Gastrocnemius medialis (tissue), 4 donors: Measurements from ENCODE around the gene SCN4B. TPM values are rescaled to one million over a fixed set of nuclear protein-coding genes. Genes with fewer than 3 reads are reported as not detected.

Source experiments
- ATAC-seq, 2 donors: fragments of 150-250 bp; one replicate each; pipeline ENCODE4 v1.9.1; 2016
- DNase-seq, 2 donors: peaks; one replicate each; pipeline ENCODE4 v3.0.0-alpha.2; 2019
- H3K27ac ChIP-seq, 4 donors: fragments of 200-600 bp; sonication (generic); 1 replicate in 1 of 4; 2 replicates in 3 of 4; pipeline ENCODE4 v1.5.1; 2016 to 2018; ENCODE audit warnings: mild to moderate bottlenecking in 2 of 4, moderate library complexity in 1 of 4
- H3K27me3 ChIP-seq, 3 donors: fragments of 200-600 bp; sonication (generic) in 2 of 3; 1 replicate in 1 of 3; 2 replicates in 2 of 3; pipeline versions ENCODE4 v1.5.1 to v1.6.0; 2016 to 2019; ENCODE audit warnings: mild to moderate bottlenecking in 1 of 3, moderate library complexity in 1 of 3
- H3K36me3 ChIP-seq, 2 donors: fragments of 200-600 bp; sonication (generic) in 1 of 2; one replicate each; pipeline ENCODE4 v1.5.1; 2017 to 2018
- H3K4me1 ChIP-seq, 2 donors: fragments of 200-600 bp; sonication (generic) in 1 of 2; one replicate each; pipeline ENCODE4 v1.5.1; 2016 to 2017; ENCODE audit warnings: mild to moderate bottlenecking in 2 of 2
- H3K4me3 ChIP-seq, 4 donors: fragments of 200-600 bp; sonication (generic) in 3 of 4; 1 replicate in 1 of 4; 2 replicates in 3 of 4; pipeline ENCODE4 v1.5.1; 2016 to 2019; ENCODE audit warnings: mild to moderate bottlenecking in 2 of 4
- H3K9me3 ChIP-seq, 3 donors: fragments of 200-600 bp; sonication (generic) in 2 of 3; 1 replicate in 1 of 3; 2 replicates in 2 of 3; pipeline ENCODE4 v1.5.1; 2016 to 2019
- POLR2A ChIP-seq, 2 donors: fragments of 450-650 bp; IDR thresholded peaks; one replicate each; pipeline ENCODE4 v1.6.1; 2017; ENCODE audit warnings: antibody characterized with exemption in 2 of 2, mild to moderate bottlenecking in 2 of 2, moderate library complexity in 2 of 2
- in situ Hi-C, 4 donors: fragments of 200-750 bp; cut with MboI; loops; one replicate each; pipeline versions ENCODE4 v1.15.0 to v1.8.0; 2017; ENCODE audit warnings: low sequenced_read_pairs in 4 of 4
- intact Hi-C: fragments of 100-400 bp; cut with DNase I; formaldehyde crosslinking; loops from one replicate; pipeline ENCODE4 v1.15.1; 2023; ENCODE audit warnings: low total_unique reads
- total RNA-seq, 4 donors: library from RNA; depleted of rRNA; stranded (reverse); fragments of >200 nt; gene quantifications; one replicate each; pipeline versions ENCODE4 v1.1.0 to v1.2.3, GENCODE V29; 2016
- TF ChIP-seq, protein P1 (sequence below), 5 experiments: fragments of 450-650 bp in 3 of 5; fragments of 200-600 bp in 2 of 5; sonication (generic) in 2 of 5; IDR thresholded peaks in 4 of 5; conservative IDR thresholded peaks in 1 of 5; 1 replicate in 4 of 5; 2 replicates in 1 of 5; pipeline ENCODE4 v1.5.1; 2016 to 2019; ENCODE audit warnings: antibody characterized with exemption in 5 of 5, mild to moderate bottlenecking in 3 of 5, moderate library complexity in 3 of 5

Gene SCN4B
- total RNA-seq, 4 donors from 2014 or later = 3.5 to 16.3 (median 6.5) TPM

DNA sequence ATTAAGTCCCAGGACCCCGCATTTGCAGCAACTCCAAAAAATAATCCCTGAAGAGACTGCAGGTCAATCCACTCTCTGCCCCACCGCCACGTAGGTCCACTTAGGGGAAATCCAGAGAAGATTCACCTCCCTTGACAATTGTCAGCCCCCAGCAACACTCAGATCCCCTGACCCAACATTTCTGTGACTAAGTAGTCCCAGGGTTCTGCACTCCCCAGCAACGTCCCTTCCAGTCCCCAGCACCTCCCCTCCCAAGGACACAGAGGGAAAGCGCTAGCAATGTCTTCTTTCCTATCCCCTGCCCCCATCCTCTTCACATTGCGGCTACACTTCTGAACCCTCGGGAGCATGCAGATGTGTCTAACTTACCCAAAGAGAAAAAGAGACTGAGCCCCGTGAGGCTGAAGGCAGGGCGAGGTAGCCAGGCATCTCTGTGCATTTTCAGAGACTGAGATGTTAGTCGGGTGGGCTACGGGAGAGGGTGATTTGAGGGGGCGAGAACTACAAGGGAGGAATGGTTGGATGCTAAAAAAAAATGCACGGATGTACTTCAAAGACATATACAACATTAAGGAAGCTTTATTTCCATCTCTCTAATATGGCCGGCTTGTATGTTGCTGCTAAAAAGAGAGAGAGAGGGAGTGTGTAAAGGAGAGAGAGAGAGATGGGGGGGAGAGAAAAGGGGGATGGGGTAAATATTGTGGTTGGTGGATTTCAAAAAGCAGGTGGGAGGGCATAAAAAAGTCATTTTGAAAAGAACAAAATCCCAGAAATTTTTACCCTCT, 23.6 kb upstream of the SCN4B start, which contains the start of gene SCN2B:
Gene SCN2B, minus strand, starts transcription at position 647 of the 785 bp plus-strand sequence. Its CDS starts 208 bp downstream, at position 439.
- Histone ChIP-seq H3K4me3 (peak within 1 kb of the TSS; percentile 23 to 46 (median 31)), H3K36me3 (no peaks in the 10 kb centered on the region), H3K4me1 (peaks cover 34 to 40% of the 10 kb centered on the region in 2 donors), H3K27ac (peak within 1 kb of the TSS; percentile 55 to 80 (median 67)), H3K9me3 (no peaks in the 10 kb centered on the region), H3K27me3 (no peaks in the 10 kb centered on the region)
- TF ChIP-seq, protein P1, sequence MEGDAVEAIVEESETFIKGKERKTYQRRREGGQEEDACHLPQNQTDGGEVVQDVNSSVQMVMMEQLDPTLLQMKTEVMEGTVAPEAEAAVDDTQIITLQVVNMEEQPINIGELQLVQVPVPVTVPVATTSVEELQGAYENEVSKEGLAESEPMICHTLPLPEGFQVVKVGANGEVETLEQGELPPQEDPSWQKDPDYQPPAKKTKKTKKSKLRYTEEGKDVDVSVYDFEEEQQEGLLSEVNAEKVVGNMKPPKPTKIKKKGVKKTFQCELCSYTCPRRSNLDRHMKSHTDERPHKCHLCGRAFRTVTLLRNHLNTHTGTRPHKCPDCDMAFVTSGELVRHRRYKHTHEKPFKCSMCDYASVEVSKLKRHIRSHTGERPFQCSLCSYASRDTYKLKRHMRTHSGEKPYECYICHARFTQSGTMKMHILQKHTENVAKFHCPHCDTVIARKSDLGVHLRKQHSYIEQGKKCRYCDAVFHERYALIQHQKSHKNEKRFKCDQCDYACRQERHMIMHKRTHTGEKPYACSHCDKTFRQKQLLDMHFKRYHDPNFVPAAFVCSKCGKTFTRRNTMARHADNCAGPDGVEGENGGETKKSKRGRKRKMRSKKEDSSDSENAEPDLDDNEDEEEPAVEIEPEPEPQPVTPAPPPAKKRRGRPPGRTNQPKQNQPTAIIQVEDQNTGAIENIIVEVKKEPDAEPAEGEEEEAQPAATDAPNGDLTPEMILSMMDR (IDR thresholded peaks at IDR 0.05 in 4 of 5, conservative IDR thresholded peaks at IDR 0.05 in 1 of 5) = no peak
- TF ChIP-seq POLR2A (IDR thresholded peaks at IDR 0.05) = no peak
- no peak for ATAC-seq
- in situ Hi-C loops = loop anchor here in 1 of 4 donors (25.0 kb wide), 1 partner anchor 311 kb away; no protein-coding TSS in a partner anchor
- intact Hi-C loops = no loop called here
- no peak for DNase-seq

DNA sequence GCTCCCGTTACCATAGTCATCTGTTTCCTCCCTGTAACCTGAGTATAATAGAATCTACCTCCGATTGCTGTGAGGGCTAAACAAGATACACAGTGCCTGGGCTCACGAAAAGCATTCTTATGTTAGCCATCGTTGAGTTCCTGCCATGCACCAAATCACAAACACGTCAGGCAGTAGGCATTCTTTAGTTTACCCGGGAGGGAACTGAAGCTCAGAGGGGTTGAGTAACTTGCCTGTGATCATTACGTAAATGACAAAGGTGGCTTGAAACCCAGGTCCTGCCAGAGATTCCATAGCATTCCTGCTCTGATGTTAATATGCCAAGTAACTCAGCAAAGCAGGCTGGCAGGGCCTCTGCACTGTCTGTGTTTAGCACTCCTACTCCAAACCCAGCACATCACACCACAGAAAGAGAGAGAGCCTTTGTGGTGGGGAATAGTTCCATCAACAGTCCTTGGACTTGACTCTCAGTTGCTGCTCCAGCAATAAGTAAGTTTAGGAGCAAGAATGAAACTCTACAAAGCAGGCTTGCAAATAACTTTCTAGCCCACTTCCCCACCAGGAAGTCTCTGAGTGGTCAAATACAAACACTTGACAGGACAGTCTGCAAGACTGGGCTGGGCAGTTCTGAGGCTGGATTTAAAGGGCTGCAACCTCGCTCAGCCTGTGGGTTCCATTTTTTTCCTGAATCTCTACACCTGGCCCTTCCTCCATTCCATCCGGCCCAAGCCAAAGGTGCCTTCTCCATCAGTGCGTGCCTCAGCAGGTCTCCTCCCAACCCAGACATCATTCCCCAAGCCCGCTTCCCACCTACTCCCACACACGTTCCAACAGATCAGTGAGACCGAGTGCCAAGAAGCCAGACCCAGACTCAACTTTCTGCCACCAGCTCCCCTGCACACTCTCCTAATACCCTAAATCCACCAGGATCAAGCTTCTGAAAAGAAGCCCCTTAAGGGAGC, 22.7 kb upstream of the SCN4B start:
- peak overlapping the region in 2 of 4 donors; percentile 24 to 38 for H3K4me3 ChIP-seq
- no peaks in the 10 kb centered on the region for H3K36me3 ChIP-seq
- ATAC-seq = peak; percentile 62 to 77
- H3K27ac ChIP-seq = peak overlapping the region; percentile 55 to 80 (median 67)
- H3K4me1 ChIP-seq = peaks cover 35 to 40% of the 10 kb centered on the region in 2 donors
- TF ChIP-seq POLR2A (IDR thresholded peaks at IDR 0.05) = no peak
- TF ChIP-seq, protein P1 (IDR thresholded peaks at IDR 0.05 in 4 of 5, conservative IDR thresholded peaks at IDR 0.05 in 1 of 5) = no peak
- intact Hi-C loops (no loop called here), in situ Hi-C loops (loop anchor here in 1 of 4 donors (25.0 kb wide), 1 partner anchor 312 kb away; no protein-coding TSS in a partner anchor)
- no peaks in the 10 kb centered on the region for H3K9me3 ChIP-seq
- no peaks in the 10 kb centered on the region for H3K27me3 ChIP-seq
- peak in 1 of 2 donors; percentile 35 for DNase-seq

DNA sequence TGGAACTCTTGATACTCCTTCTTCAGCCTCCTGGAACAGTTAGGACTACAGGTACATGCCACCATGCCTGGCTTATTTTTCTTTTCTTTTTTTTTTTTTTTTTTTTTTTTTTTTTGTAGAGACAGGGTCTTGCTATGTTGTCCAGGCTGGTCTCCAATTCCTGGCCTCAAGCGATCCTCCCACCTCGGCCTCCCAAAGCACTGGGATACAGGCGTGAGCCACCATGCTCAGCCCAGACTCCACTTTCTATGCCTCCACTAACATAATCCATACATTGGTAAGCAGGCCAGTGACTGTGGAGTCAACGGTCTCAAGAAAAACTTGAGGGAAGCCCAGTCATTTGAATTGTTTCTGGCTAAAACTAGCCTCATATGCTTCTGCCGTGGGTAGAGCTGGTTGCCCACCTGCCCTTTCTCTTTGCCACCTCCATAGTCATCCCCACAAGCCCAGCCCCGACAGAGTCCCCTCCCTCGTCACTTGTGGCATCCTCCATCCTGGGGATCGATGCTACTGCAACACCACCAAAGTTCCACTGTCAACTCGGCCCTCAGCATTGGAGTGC, 21.5 kb upstream of the SCN4B start:
- no peaks in the 10 kb centered on the region for H3K36me3 ChIP-seq
- no peak overlapping the region for H3K4me3 ChIP-seq
- peaks cover 29 to 35% of the 10 kb centered on the region in 2 donors for H3K4me1 ChIP-seq
- intact Hi-C loops (no loop called here), in situ Hi-C loops (no loop called here)
- H3K9me3 ChIP-seq = no peaks in the 10 kb centered on the region
- no peaks in the 10 kb centered on the region for H3K27me3 ChIP-seq
- TF ChIP-seq POLR2A (IDR thresholded peaks at IDR 0.05) = no peak
- TF ChIP-seq, protein P1 (IDR thresholded peaks at IDR 0.05 in 4 of 5, conservative IDR thresholded peaks at IDR 0.05 in 1 of 5) = no peak
- DNase-seq (no peak), ATAC-seq (no peak)
- H3K27ac ChIP-seq = peak overlapping the region; percentile 55 to 80 (median 67)

DNA sequence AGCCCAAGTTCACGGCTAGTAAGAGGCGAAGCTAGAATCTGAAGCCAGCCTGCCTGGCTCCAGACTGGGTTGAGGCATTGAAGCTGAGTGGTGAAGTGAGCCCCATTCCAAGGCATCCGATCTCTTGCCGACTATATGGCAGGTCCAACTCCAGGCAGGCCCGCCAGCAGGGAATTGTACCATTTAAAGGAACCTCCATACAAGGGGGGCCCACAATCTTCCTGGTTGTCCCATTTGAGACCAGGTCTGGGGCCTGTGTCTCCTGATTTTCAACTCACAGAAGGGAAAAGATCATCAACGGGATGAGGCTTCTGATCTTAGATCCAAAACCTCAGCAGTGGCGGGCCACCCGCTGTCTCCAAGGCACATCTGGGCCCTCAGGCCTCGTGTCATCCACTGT, 19.7 kb upstream of the SCN4B start:
- H3K9me3 ChIP-seq = no peaks in the 10 kb centered on the region
- in situ Hi-C loops = no loop called here
- no peak for TF ChIP-seq POLR2A (IDR thresholded peaks at IDR 0.05)
- TF ChIP-seq, protein P1 (IDR thresholded peaks at IDR 0.05 in 4 of 5, conservative IDR thresholded peaks at IDR 0.05 in 1 of 5) = no peak
- H3K4me1 ChIP-seq = peaks cover 29 to 35% of the 10 kb centered on the region in 2 donors
- H3K27me3 ChIP-seq = no peaks in the 10 kb centered on the region
- DNase-seq (no peak), ATAC-seq (no peak)
- no peaks in the 10 kb centered on the region for H3K36me3 ChIP-seq
- H3K27ac ChIP-seq = peak overlapping the region in 1 of 4 donors; percentile 24
- intact Hi-C loops = no loop called here
- no peak overlapping the region for H3K4me3 ChIP-seq
